Body of pancreas (tissue), 4 donors: ENCODE results near the gene DCHS1.

Experiments used
- CTCF ChIP-seq, 7 experiments: fragments of 450-650 bp in 4 of 7; fragments of 200-600 bp in 3 of 7; sonication (generic) in 3 of 7; IDR thresholded peaks; one replicate each; pipeline ENCODE4 v1.5.1; 2016 to 2019; ENCODE audit warnings: antibody characterized with exemption in 7 of 7
- POLR2A ChIP-seq, 3 donors: fragments of 450-650 bp; IDR thresholded peaks; one replicate each; pipeline ENCODE4 v1.6.1; 2016; ENCODE audit warnings: antibody characterized with exemption in 3 of 3, mild to moderate bottlenecking in 2 of 3

GRCh38 chr11:6587360-6587953 is 68.2 kb downstream of the DCHS1 start:
- no peak for TF ChIP-seq POLR2A (IDR thresholded peaks at IDR 0.05)
- no peak for TF ChIP-seq CTCF (IDR thresholded peaks at IDR 0.05)
